CD4-positive, alpha-beta T cell treated with Interleukin-17A for 1 hour (primary cell): Measurements from ENCODE around the gene SNX9.

Source experiments
- DNase-seq: peaks from one replicate; pipeline ENCODE4 v3.0.0-alpha.2; 2020

Gene SNX9

GRCh38 chr6:157861184-157861583, 38.1 kb downstream of the SNX9 start:
- DNase-seq: no peak

- DNase-seq: no peak
These were observed 38.8 kb downstream of the SNX9 start for GRCh38 chr6:157861814-157862213.

GRCh38 chr6:157862706-157863105, 39.7 kb downstream of the SNX9 start:
- no peak for DNase-seq

- no peak for DNase-seq
These were observed 41.2 kb downstream of the SNX9 start for GRCh38 chr6:157864185-157864761.

- no peak for DNase-seq
These were observed 42.2 kb downstream of the SNX9 start for GRCh38 chr6:157865249-157865648.

GRCh38 chr6:157867155-157867559, 44.1 kb downstream of the SNX9 start:
- no peak for DNase-seq

- DNase-seq: no peak
These were observed 44.9 kb downstream of the SNX9 start for GRCh38 chr6:157867981-157868380.

GRCh38 chr6:157868835-157869234, 45.8 kb downstream of the SNX9 start:
- no peak for DNase-seq

GRCh38 chr6:157869673-157870302, 46.7 kb downstream of the SNX9 start:
- DNase-seq: no peak

- DNase-seq: peak; percentile 82
These were observed 50.8 kb downstream of the SNX9 start for GRCh38 chr6:157873735-157874344.

- DNase-seq: no peak
These were observed 54.1 kb downstream of the SNX9 start for GRCh38 chr6:157877149-157877548.

GRCh38 chr6:157877573-157878438, 54.8 kb downstream of the SNX9 start:
- no peak for DNase-seq

GRCh38 chr6:157879034-157879872, 56.2 kb downstream of the SNX9 start:
- no peak for DNase-seq

GRCh38 chr6:157879873-157880254, 56.8 kb downstream of the SNX9 start:
- no peak for DNase-seq

- DNase-seq: no peak
These were observed 57.5 kb downstream of the SNX9 start for GRCh38 chr6:157880534-157880933.

GRCh38 chr6:157881342-157881741, 58.3 kb downstream of the SNX9 start:
- DNase-seq: no peak

GRCh38 chr6:157884756-157885155, 61.7 kb downstream of the SNX9 start:
- peak; percentile 45 for DNase-seq

- DNase-seq: peak; percentile 83
These were observed 62.3 kb downstream of the SNX9 start for GRCh38 chr6:157885211-157885788.

GRCh38 chr6:157885876-157886275, 62.8 kb downstream of the SNX9 start:
- DNase-seq: no peak

GRCh38 chr6:157887892-157888291, 64.8 kb downstream of the SNX9 start:
- no peak for DNase-seq

GRCh38 chr6:157891544-157892362, 68.7 kb downstream of the SNX9 start:
- DNase-seq: no peak
